Ishikawa (cell line): ENCODE data around the gene FBXL20.

Experiments
- CEBPB ChIP-seq: IDR thresholded peaks from 2 replicates; pipeline ENCODE4 v1.6.1; 2012
- CREB1 ChIP-seq: IDR thresholded peaks from 2 replicates; pipeline ENCODE4 v1.6.1; 2012; ENCODE audit warnings: low read depth
- EGR1 ChIP-seq: IDR thresholded peaks from 2 replicates; pipeline ENCODE4 v1.6.1; 2012
- EP300 ChIP-seq: IDR thresholded peaks from 2 replicates; pipeline ENCODE4 v1.6.1; 2012; ENCODE audit warnings: borderline replicate concordance
- FOXM1 ChIP-seq: IDR thresholded peaks from 2 replicates; pipeline ENCODE4 v1.6.1; 2012; ENCODE audit warnings: low read depth, borderline replicate concordance
- NFIC ChIP-seq: IDR thresholded peaks from 2 replicates; pipeline ENCODE4 v1.6.1; 2012
- RAD21 ChIP-seq: IDR thresholded peaks from 2 replicates; pipeline ENCODE4 v1.6.1; 2012; ENCODE audit warnings: low read depth
- TAF1 ChIP-seq: IDR thresholded peaks from 2 replicates; pipeline ENCODE4 v1.6.1; 2012; ENCODE audit warnings: low read depth, mild to moderate bottlenecking
- TCF12 ChIP-seq: IDR thresholded peaks from 2 replicates; pipeline ENCODE4 v1.6.1; 2012; ENCODE audit warnings: low read depth
- TEAD4 ChIP-seq: IDR thresholded peaks from 2 replicates; pipeline ENCODE4 v1.6.1; 2012
- YY1 ChIP-seq: IDR thresholded peaks from 2 replicates; pipeline ENCODE4 v1.6.1; 2012; ENCODE audit warnings: low read depth
- ZBTB7A ChIP-seq: IDR thresholded peaks from 2 replicates; pipeline ENCODE4 v1.6.1; 2012; ENCODE audit warnings: low read depth
- TF ChIP-seq, protein P1 (sequence below): IDR thresholded peaks from 2 replicates; pipeline ENCODE4 v1.6.1; 2012; ENCODE audit warnings: low read depth, mild to moderate bottlenecking
- TF ChIP-seq, protein P2 (sequence below): IDR thresholded peaks from 2 replicates; pipeline ENCODE4 v1.6.1; 2012
- TF ChIP-seq, protein P3 (sequence below): IDR thresholded peaks from 2 replicates; pipeline ENCODE4 v1.6.1; 2012

The FBXL20 gene

DNA sequence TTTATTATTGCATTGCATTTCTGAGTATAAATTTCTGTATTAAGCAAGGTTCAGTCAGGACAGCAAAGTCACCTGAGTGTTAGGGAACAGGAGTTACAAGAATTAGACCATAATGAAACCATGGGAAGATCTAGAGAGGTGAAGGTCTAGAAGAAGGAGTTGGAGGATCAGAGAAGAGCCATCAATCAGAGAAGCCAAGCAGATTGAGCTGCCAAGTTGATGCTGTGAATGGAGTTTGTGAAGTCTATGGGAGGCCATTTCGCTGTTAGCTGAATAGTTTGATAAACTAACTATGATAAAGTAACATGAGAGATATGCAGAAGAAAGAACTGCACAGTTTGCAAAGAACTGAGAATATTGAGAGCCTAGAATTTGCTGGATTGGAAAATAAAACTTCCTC lies 40.4 kb downstream of the FBXL20 start:
- TF ChIP-seq RAD21 (no peak), TAF1 (no peak), TEAD4 (no peak), FOXM1 (no peak), ZBTB7A (no peak), CEBPB (no peak)
- TF ChIP-seq, protein P1, sequence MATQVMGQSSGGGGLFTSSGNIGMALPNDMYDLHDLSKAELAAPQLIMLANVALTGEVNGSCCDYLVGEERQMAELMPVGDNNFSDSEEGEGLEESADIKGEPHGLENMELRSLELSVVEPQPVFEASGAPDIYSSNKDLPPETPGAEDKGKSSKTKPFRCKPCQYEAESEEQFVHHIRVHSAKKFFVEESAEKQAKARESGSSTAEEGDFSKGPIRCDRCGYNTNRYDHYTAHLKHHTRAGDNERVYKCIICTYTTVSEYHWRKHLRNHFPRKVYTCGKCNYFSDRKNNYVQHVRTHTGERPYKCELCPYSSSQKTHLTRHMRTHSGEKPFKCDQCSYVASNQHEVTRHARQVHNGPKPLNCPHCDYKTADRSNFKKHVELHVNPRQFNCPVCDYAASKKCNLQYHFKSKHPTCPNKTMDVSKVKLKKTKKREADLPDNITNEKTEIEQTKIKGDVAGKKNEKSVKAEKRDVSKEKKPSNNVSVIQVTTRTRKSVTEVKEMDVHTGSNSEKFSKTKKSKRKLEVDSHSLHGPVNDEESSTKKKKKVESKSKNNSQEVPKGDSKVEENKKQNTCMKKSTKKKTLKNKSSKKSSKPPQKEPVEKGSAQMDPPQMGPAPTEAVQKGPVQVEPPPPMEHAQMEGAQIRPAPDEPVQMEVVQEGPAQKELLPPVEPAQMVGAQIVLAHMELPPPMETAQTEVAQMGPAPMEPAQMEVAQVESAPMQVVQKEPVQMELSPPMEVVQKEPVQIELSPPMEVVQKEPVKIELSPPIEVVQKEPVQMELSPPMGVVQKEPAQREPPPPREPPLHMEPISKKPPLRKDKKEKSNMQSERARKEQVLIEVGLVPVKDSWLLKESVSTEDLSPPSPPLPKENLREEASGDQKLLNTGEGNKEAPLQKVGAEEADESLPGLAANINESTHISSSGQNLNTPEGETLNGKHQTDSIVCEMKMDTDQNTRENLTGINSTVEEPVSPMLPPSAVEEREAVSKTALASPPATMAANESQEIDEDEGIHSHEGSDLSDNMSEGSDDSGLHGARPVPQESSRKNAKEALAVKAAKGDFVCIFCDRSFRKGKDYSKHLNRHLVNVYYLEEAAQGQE: no peak
- TF ChIP-seq, protein P2, sequence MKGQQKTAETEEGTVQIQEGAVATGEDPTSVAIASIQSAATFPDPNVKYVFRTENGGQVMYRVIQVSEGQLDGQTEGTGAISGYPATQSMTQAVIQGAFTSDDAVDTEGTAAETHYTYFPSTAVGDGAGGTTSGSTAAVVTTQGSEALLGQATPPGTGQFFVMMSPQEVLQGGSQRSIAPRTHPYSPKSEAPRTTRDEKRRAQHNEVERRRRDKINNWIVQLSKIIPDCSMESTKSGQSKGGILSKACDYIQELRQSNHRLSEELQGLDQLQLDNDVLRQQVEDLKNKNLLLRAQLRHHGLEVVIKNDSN: no peak

- TF ChIP-seq EP300: no peak
- TF ChIP-seq EGR1: no peak
- no peak for TF ChIP-seq TCF12
- TF ChIP-seq, protein P3, sequence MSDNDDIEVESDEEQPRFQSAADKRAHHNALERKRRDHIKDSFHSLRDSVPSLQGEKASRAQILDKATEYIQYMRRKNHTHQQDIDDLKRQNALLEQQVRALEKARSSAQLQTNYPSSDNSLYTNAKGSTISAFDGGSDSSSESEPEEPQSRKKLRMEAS: no peak
- TF ChIP-seq CREB1: no peak
- no peak for TF ChIP-seq RAD21
- no peak for TF ChIP-seq CEBPB
- TF ChIP-seq, protein P2: no peak
- no peak for TF ChIP-seq ZBTB7A
- no peak for TF ChIP-seq FOXM1
- TF ChIP-seq, protein P1: no peak
- no peak for TF ChIP-seq YY1
- no peak for TF ChIP-seq TAF1
- no peak for TF ChIP-seq NFIC
- no peak for TF ChIP-seq TEAD4
Observed at GRCh38 chr17:39360537-39360936, 40.9 kb downstream of the FBXL20 start.

GRCh38 chr17:39359994-39360393 lies 41.4 kb downstream of the FBXL20 start:
- TF ChIP-seq TAF1: no peak
- no peak for TF ChIP-seq NFIC
- TF ChIP-seq, protein P3: no peak
- TF ChIP-seq CEBPB: no peak
- TF ChIP-seq CREB1: no peak
- TF ChIP-seq FOXM1: no peak
- TF ChIP-seq, protein P1: no peak
- TF ChIP-seq EGR1: no peak
- TF ChIP-seq TEAD4: no peak
- TF ChIP-seq TCF12: no peak
- no peak for TF ChIP-seq RAD21
- no peak for TF ChIP-seq ZBTB7A
- TF ChIP-seq, protein P2: no peak
- no peak for TF ChIP-seq EP300
- TF ChIP-seq YY1: no peak

GRCh38 chr17:39357986-39358385 lies 43.4 kb downstream of the FBXL20 start:
- TF ChIP-seq ZBTB7A (no peak), TCF12 (no peak), CREB1 (no peak), YY1 (no peak), TEAD4 (no peak), FOXM1 (no peak), RAD21 (no peak), EP300 (no peak), NFIC (no peak), EGR1 (no peak), TAF1 (no peak), CEBPB (no peak)
- TF ChIP-seq, protein P3: no peak
- TF ChIP-seq, protein P1: no peak
- TF ChIP-seq, protein P2: no peak
